Chondrocyte (in vitro differentiated cells): ENCODE measurements around the gene TOP3A. TPM values are rescaled to one million over a fixed set of nuclear protein-coding genes. Genes with fewer than 3 reads are reported as not detected.
"Not testable (repeated sequence)": the region's sequence is repeated elsewhere in the genome, so short reads cannot be mapped to it uniquely, and the experiment has no call there.

ENCODE experiments used
- DNase-seq: peaks from one replicate; pipeline ENCODE4 v3.0.0; 2021; ENCODE audit warnings: mixed read lengths, low spot score
- H3K27ac Mint-ChIP-seq: one replicate; pipeline ENCODE4 v1.8.0; 2021; ENCODE audit warnings: mild to moderate bottlenecking, moderate library complexity, mixed read lengths; ENCODE audit not compliant: unreplicated experiment
- H3K27me3 Mint-ChIP-seq: 2 replicates; pipeline ENCODE4 v1.8.0; 2021; ENCODE audit warnings: low read depth, mixed read lengths
- H3K36me3 Mint-ChIP-seq: 2 replicates; pipeline ENCODE4 v1.8.0; 2021; ENCODE audit warnings: low read depth, mixed read lengths
- H3K4me1 Mint-ChIP-seq: 2 replicates; pipeline ENCODE4 v1.8.0; 2021; ENCODE audit warnings: low read depth, mild to moderate bottlenecking, mixed read lengths
- H3K4me3 Mint-ChIP-seq: one replicate; pipeline ENCODE4 v1.8.0; 2021; ENCODE audit warnings: mild to moderate bottlenecking, moderate library complexity, mixed read lengths; ENCODE audit not compliant: unreplicated experiment
- H3K9me3 Mint-ChIP-seq: 2 replicates; pipeline ENCODE4 v1.8.0; 2021; ENCODE audit warnings: low read depth, mixed read lengths
- CTCF ChIP-seq: fragments of 200-600 bp; sonication (generic); IDR thresholded peaks from 2 replicates; pipeline ENCODE4 v1.5.0; 2021; ENCODE audit warnings: antibody characterized with exemption, mild to moderate bottlenecking, moderate library complexity
- total RNA-seq: library from RNA; stranded (reverse); gene quantifications from 3 replicates; pipeline ENCODE4 v1.2.1, GENCODE V29; 2021

TOP3A gene
- total RNA-seq, 1 donor from 2014 or later, result 37.7 TPM

GRCh38 chr17:18339933-18340332 lies 25.1 kb upstream of the TOP3A start:
- TF ChIP-seq CTCF, result no peak
- DNase-seq, result no peak
- Mint-ChIP-seq H3K27me3 (no peaks in the 10 kb centered on the region), H3K27ac (no peak overlapping the region), H3K36me3 (no peaks in the 10 kb centered on the region), H3K9me3 (no peaks in the 10 kb centered on the region), H3K4me3 (no peak overlapping the region), H3K4me1 (no peaks in the 10 kb centered on the region)

GRCh38 chr17:18338158-18338557 lies 23.4 kb upstream of the TOP3A start:
- H3K4me1 Mint-ChIP-seq, H3K4me3 Mint-ChIP-seq, H3K9me3 Mint-ChIP-seq, H3K27ac Mint-ChIP-seq, H3K27me3 Mint-ChIP-seq, H3K36me3 Mint-ChIP-seq, DNase-seq: not testable (repeated sequence)

- H3K27ac Mint-ChIP-seq, result no peak overlapping the region
- no peak for TF ChIP-seq CTCF
- H3K36me3 Mint-ChIP-seq, result no peaks in the 10 kb centered on the region
- no peaks in the 10 kb centered on the region for H3K9me3 Mint-ChIP-seq
- no peaks in the 10 kb centered on the region for H3K27me3 Mint-ChIP-seq
- H3K4me3 Mint-ChIP-seq, result no peak overlapping the region
- no peaks in the 10 kb centered on the region for H3K4me1 Mint-ChIP-seq
- no peak for DNase-seq
These were observed 18.2 kb upstream of the TOP3A start for GRCh38 chr17:18332909-18333489.

- no peak for DNase-seq
- no peaks in the 10 kb centered on the region for H3K4me1 Mint-ChIP-seq
- no peak overlapping the region for H3K27ac Mint-ChIP-seq
- TF ChIP-seq CTCF, result no peak
- no peaks in the 10 kb centered on the region for H3K36me3 Mint-ChIP-seq
- no peaks in the 10 kb centered on the region for H3K9me3 Mint-ChIP-seq
- H3K4me3 Mint-ChIP-seq, result no peak overlapping the region
- H3K27me3 Mint-ChIP-seq, result no peaks in the 10 kb centered on the region
These were observed 17.1 kb upstream of the TOP3A start for GRCh38 chr17:18331879-18332278.

- H3K27ac Mint-ChIP-seq, result no peak overlapping the region
These were observed 13.9 kb upstream of the TOP3A start for GRCh38 chr17:18328643-18329204.

More at GRCh38 chr17:18328643-18329204, 13.9 kb upstream of the TOP3A start:
- no peak overlapping the region for H3K4me3 Mint-ChIP-seq
- H3K4me1 Mint-ChIP-seq, result no peaks in the 10 kb centered on the region
- peaks cover 14% of the 10 kb centered on the region for H3K36me3 Mint-ChIP-seq
- DNase-seq, result no peak
- H3K9me3 Mint-ChIP-seq, result no peaks in the 10 kb centered on the region
- H3K27me3 Mint-ChIP-seq, result no peaks in the 10 kb centered on the region
- no peak for TF ChIP-seq CTCF
